ENCODE data around the gene SCUBE1. TPM values are rescaled to one million over a fixed set of nuclear protein-coding genes. Genes with fewer than 3 reads are reported as not detected.

Gene SCUBE1
- total and polyA plus RNA-seq, 2 of the 8 experiments (the other 6 are each of a cell fraction or from before 2014, with no cell fraction given): 2.3 to 4.9 TPM

DNA sequence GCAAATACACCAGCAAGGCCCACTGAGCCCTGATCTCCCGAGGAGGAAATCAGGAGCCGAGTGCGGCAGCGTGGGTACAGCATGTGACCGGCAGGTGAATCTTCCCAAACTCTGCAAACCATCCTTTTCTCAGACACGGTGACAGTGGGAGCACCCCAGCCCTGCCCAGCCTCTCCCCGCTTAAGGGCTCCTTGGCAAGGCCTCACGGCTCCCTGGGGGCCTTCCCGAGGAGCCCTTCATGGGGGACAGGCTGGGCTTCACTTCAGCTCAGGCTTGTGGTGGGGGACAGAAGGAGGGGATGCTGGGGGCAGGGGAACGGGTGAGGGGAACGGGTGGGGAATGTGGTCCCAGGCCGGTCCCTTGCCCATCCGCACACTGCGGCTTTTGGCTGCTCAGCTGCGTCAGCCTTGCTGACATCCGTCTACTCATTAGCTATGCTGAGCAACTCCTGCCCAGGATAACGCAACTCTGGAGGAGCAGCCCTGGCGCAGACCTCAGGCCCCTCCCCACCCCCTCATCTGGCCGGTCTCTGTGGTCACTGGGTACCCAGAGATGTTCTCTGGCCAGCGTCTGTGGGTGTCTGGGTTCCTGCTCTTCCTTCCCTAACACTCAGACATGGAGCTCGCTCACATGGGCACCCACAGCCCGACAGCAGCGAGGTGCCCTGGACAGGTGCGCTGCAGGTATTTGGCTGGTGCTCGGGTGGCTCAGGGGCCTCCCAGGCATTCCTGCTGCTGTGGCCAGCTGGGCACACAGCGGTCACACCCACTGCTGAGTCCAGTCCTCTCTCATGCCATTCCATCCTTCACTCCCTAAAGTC is 134.3 kb downstream of the SCUBE1 start:
- 89% methylated on average over 17 of the region's 26 CpGs; no CpG with 5 or more reads in 1 of the 2 experiments for WGBS, 2 experiments (ENCODE audit: extremely low coverage in 1 of 2, insufficient coverage in 1 of 2, insufficient read length in 1 of 2, insufficient replicate concordance in 2 of 2, low coverage in 1 of 2, low lambda C conversion rate in 2 of 2, missing lambda C conversion rate in 1 of 2)
- Histone ChIP-seq H2AFZ (ENCODE audit: low read length) (no peak overlapping the region), H2BK5ac (ENCODE audit: low read depth, low read length) (no peak overlapping the region), H2BK12ac (ENCODE audit: low read depth, low read length) (no peak overlapping the region), H2BK15ac (ENCODE audit: low read length) (no peak overlapping the region), H3K9ac (replicated peaks in 1 of 4; ENCODE audit: extremely low read depth in 1 of 4, low read depth in 3 of 4, low read length in 3 of 4) (no peak overlapping the region), H3K4me3 (ENCODE audit: extremely low read depth in 1 of 4, insufficient read depth in 2 of 4, low read depth in 3 of 4, low read length in 4 of 4) (no peak overlapping the region), H3K36me3 (ENCODE audit: control insufficient read depth in 2 of 4, insufficient read depth in 4 of 4, low read length in 3 of 4) (no peaks in the 10 kb centered on the region), H3K79me1 (ENCODE audit: low read depth, low read length) (no peaks in the 10 kb centered on the region), H2BK20ac (ENCODE audit: low read length) (no peak overlapping the region), H3K18ac (ENCODE audit: extremely low read depth, low read length) (no peak overlapping the region), H3K79me2 (ENCODE audit: control insufficient read depth in 1 of 2, insufficient read depth in 2 of 2, low read length in 2 of 2) (no peaks in the 10 kb centered on the region), H3K23me2 (ENCODE audit: low read depth, low read length) (peaks cover 9% of the 10 kb centered on the region; the same call in 1 of the 2 replicates), H4K91ac (replicated peaks; ENCODE audit: insufficient read length, low read length) (no peak overlapping the region), H2AK5ac (ENCODE audit: low read depth, low read length) (no peak overlapping the region), H3K27ac (ENCODE audit: low read depth, low read length) (no peak overlapping the region), H4K8ac (ENCODE audit: extremely low read depth, insufficient read depth, low read length) (peak overlapping the region; percentile 51; the same call in 1 of the 2 replicates), H3K14ac (ENCODE audit: insufficient read length) (no peak overlapping the region), H3K4me2 (ENCODE audit: insufficient read depth in 1 of 2, low read depth in 2 of 2, low read length in 2 of 2) (no peak overlapping the region), H3K56ac (replicated peaks; ENCODE audit: insufficient read length, low read depth, low read length) (no peak overlapping the region), H3K9me3 (ENCODE audit: insufficient read depth in 2 of 2, low read depth in 1 of 2, low read length in 1 of 2) (no peaks in the 10 kb centered on the region), H2BK120ac (replicated peaks; ENCODE audit: low read depth, low read length) (no peak overlapping the region), H3K27me3 (replicated peaks in 1 of 4; ENCODE audit: control insufficient read depth in 3 of 4, extremely low read depth in 1 of 4, insufficient read depth in 3 of 4, low read length in 3 of 4) (no peaks in the 10 kb centered on the region), H3K4me1 (replicated peaks in 1 of 4; ENCODE audit: control insufficient read depth in 3 of 4, insufficient read depth in 4 of 4, low read length in 3 of 4) (peaks cover 0 to 11% (median 7%) of the 10 kb centered on the region in 4 experiments; a peak in 5 of 7 replicates), H4K5ac (ENCODE audit: insufficient read length, low read depth, low read length) (no peak overlapping the region), H4K20me1 (replicated peaks in 1 of 2; ENCODE audit: control insufficient read depth in 1 of 2, insufficient read depth in 2 of 2, low read length in 2 of 2) (peaks cover 0 to 8% of the 10 kb centered on the region in 2 experiments), H3K23ac (ENCODE audit: insufficient read length) (no peak overlapping the region), H3K4ac (replicated peaks; ENCODE audit: insufficient read length, low read depth, low read length) (no peak overlapping the region)
- DNase-seq (ENCODE audit: low read depth in 1 of 2, low spot score in 2 of 2) (peak in 1 of 2 experiments; percentile 43), FAIRE-seq (no peak)
- ChIA-PET CTCF (ENCODE audit: partially characterized antibody) (interaction anchor here (0.6 to 16.7 kb wide), 4 partner anchors 8 to 49 kb away, joined by 3 to 186 read pairs (median 3); no protein-coding TSS in a partner anchor), POLR2A (ENCODE audit: partially characterized antibody) (interaction anchor here (1.3 kb wide), 1 partner anchor 12 kb away, joined by 3 read pairs; no protein-coding TSS in a partner anchor)
- no peak for TF ChIP-seq HDAC6 (IDR thresholded peaks at IDR 0.05; ENCODE audit: low read depth, low read length)
- TF ChIP-seq JUND (IDR thresholded peaks at IDR 0.05; ENCODE audit: low read length): no peak
- no peak for TF ChIP-seq CHD2 (IDR thresholded peaks at IDR 0.05; ENCODE audit: low read length)
- TF ChIP-seq, protein P1, sequence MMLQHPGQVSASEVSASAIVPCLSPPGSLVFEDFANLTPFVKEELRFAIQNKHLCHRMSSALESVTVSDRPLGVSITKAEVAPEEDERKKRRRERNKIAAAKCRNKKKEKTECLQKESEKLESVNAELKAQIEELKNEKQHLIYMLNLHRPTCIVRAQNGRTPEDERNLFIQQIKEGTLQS (IDR thresholded peaks at IDR 0.05; ENCODE audit: insufficient read depth, low read depth, low read length): no peak
- no peak for TF ChIP-seq TEAD4 (IDR thresholded peaks at IDR 0.05; ENCODE audit: low read depth, low read length)
- TF ChIP-seq BCL11A (IDR thresholded peaks at IDR 0.05; ENCODE audit: low read depth in 2 of 2, low read length in 2 of 2): no peak
- no peak for TF ChIP-seq KDM1A (IDR thresholded peaks at IDR 0.05; ENCODE audit: borderline replicate concordance, low read length)
- no peak for TF ChIP-seq POLR2A (IDR thresholded peaks at IDR 0.05; ENCODE audit: control extremely low read depth in 1 of 2, low read depth in 2 of 2, low read length in 2 of 2)
- no peak for TF ChIP-seq SRF (IDR thresholded peaks at IDR 0.05; ENCODE audit: low read depth, low read length)
- TF ChIP-seq SP2 (IDR thresholded peaks at IDR 0.05; ENCODE audit: low read length): no peak
- no peak for TF ChIP-seq SIX5 (IDR thresholded peaks at IDR 0.05; ENCODE audit: low read depth, low read length)
- no peak for TF ChIP-seq BRCA1 (IDR thresholded peaks at IDR 0.05; ENCODE audit: low read depth, low read length)
